WERI-Rb-1 (cell line): Measurements from ENCODE around the gene ENPP3.
"Not testable (repeated sequence)": the region's sequence is repeated elsewhere in the genome, so short reads cannot be mapped to it uniquely, and the experiment has no call there.

Experiments
- DNase-seq: peaks from one replicate; pipeline ENCODE4 v3.0.0-alpha.2; 2020
- H3K27ac ChIP-seq: fragments of 250-450 bp; sonication (Bioruptor Pico); 2 replicates; pipeline ENCODE4 v1.5.1; 2020; ENCODE audit warnings: mild to moderate bottlenecking, moderate library complexity
- H3K27me3 ChIP-seq: fragments of 250-450 bp; sonication (Bioruptor Pico); 2 replicates; pipeline ENCODE4 v1.5.1; 2021; ENCODE audit warnings: mild to moderate bottlenecking, low read depth, moderate library complexity; ENCODE audit not compliant: insufficient read depth, severe bottlenecking
- H3K36me3 ChIP-seq: fragments of 250-450 bp; sonication (Bioruptor Pico); 2 replicates; pipeline ENCODE4 v1.5.1; 2020; ENCODE audit warnings: mild to moderate bottlenecking, moderate library complexity
- H3K4me3 ChIP-seq: 2 replicates; pipeline ENCODE4 v1.5.1; 2011; ENCODE audit warnings: low read depth, mild to moderate bottlenecking, control low read depth, low read length
- H3K9me3 ChIP-seq: fragments of 250-450 bp; sonication (Bioruptor Pico); 2 replicates; pipeline ENCODE4 v1.5.1; 2021; ENCODE audit warnings: mild to moderate bottlenecking, moderate library complexity; ENCODE audit not compliant: severe bottlenecking
- TF ChIP-seq, protein P1 (sequence below): IDR thresholded peaks from 2 replicates; pipeline ENCODE4 v1.5.1; 2011; ENCODE audit warnings: low read depth, mild to moderate bottlenecking, control low read depth, inconsistent platforms, low read length

ENPP3 gene

GRCh38 chr6:131688286-131688685 is 51.2 kb downstream of the ENPP3 start:
- Histone ChIP-seq H3K27me3 (no peaks in the 10 kb centered on the region), H3K36me3 (no peaks in the 10 kb centered on the region), H3K4me3 (no peak overlapping the region), H3K27ac (no peak overlapping the region), H3K9me3 (no peaks in the 10 kb centered on the region)
- TF ChIP-seq, protein P1, sequence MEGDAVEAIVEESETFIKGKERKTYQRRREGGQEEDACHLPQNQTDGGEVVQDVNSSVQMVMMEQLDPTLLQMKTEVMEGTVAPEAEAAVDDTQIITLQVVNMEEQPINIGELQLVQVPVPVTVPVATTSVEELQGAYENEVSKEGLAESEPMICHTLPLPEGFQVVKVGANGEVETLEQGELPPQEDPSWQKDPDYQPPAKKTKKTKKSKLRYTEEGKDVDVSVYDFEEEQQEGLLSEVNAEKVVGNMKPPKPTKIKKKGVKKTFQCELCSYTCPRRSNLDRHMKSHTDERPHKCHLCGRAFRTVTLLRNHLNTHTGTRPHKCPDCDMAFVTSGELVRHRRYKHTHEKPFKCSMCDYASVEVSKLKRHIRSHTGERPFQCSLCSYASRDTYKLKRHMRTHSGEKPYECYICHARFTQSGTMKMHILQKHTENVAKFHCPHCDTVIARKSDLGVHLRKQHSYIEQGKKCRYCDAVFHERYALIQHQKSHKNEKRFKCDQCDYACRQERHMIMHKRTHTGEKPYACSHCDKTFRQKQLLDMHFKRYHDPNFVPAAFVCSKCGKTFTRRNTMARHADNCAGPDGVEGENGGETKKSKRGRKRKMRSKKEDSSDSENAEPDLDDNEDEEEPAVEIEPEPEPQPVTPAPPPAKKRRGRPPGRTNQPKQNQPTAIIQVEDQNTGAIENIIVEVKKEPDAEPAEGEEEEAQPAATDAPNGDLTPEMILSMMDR, result no peak
- no peak for DNase-seq

- Histone ChIP-seq H3K4me3 (no peak overlapping the region), H3K9me3 (no peaks in the 10 kb centered on the region), H3K36me3 (no peaks in the 10 kb centered on the region), H3K27me3 (no peaks in the 10 kb centered on the region), H3K27ac (no peak overlapping the region)
- no peak for DNase-seq
- TF ChIP-seq, protein P1, result no peak
Measured at GRCh38 chr6:131692031-131692430, 54.9 kb downstream of the ENPP3 start.

DNA sequence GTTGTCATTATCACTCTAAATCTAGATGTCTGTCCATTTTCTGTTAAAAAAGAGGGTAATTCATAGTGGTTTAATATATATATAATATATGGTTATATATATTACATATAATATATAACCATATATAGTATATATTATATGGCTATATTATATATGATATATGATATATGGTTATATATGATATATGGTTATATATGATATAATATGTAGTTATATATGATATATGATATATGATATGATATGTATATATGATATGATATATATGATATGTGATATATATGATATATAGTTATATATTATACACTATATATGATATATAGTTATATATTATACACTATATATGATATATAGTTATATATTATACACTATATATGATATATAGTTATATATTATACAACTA is 55.5 kb downstream of the ENPP3 start:
- H3K27ac ChIP-seq, result no peak overlapping the region
- TF ChIP-seq, protein P1, result no peak
- no peaks in the 10 kb centered on the region for H3K27me3 ChIP-seq
- no peak overlapping the region for H3K4me3 ChIP-seq
- DNase-seq, result no peak
- no peaks in the 10 kb centered on the region for H3K36me3 ChIP-seq
- H3K9me3 ChIP-seq, result no peaks in the 10 kb centered on the region

- H3K36me3 ChIP-seq, result no peaks in the 10 kb centered on the region
- no peak overlapping the region for H3K4me3 ChIP-seq
- H3K27me3 ChIP-seq, result no peaks in the 10 kb centered on the region
- no peak for DNase-seq
- H3K27ac ChIP-seq, result no peak overlapping the region
- TF ChIP-seq, protein P1, result no peak
- H3K9me3 ChIP-seq, result no peaks in the 10 kb centered on the region
Measured at GRCh38 chr6:131693384-131693783, 56.3 kb downstream of the ENPP3 start.

GRCh38 chr6:131694832-131695426 is 57.8 kb downstream of the ENPP3 start:
- no peaks in the 10 kb centered on the region for H3K9me3 ChIP-seq
- TF ChIP-seq, protein P1, result peak; percentile 84
- H3K4me3 ChIP-seq, result no peak overlapping the region
- H3K27ac ChIP-seq, result no peak overlapping the region
- H3K36me3 ChIP-seq, result no peaks in the 10 kb centered on the region
- DNase-seq, result peak; percentile 71
- H3K27me3 ChIP-seq, result no peaks in the 10 kb centered on the region

- Histone ChIP-seq H3K36me3 (no peaks in the 10 kb centered on the region), H3K27me3 (no peaks in the 10 kb centered on the region), H3K27ac (no peak overlapping the region), H3K4me3 (no peak overlapping the region), H3K9me3 (no peaks in the 10 kb centered on the region)
- TF ChIP-seq, protein P1, result no peak
- no peak for DNase-seq
Measured at GRCh38 chr6:131696956-131697355, 59.9 kb downstream of the ENPP3 start.

- not testable (repeated sequence) for H3K9me3 ChIP-seq, H3K36me3 ChIP-seq, H3K4me3 ChIP-seq, DNase-seq, H3K27ac ChIP-seq, H3K27me3 ChIP-seq
Measured at GRCh38 chr6:131700851-131701250, 63.7 kb downstream of the ENPP3 start.

DNA sequence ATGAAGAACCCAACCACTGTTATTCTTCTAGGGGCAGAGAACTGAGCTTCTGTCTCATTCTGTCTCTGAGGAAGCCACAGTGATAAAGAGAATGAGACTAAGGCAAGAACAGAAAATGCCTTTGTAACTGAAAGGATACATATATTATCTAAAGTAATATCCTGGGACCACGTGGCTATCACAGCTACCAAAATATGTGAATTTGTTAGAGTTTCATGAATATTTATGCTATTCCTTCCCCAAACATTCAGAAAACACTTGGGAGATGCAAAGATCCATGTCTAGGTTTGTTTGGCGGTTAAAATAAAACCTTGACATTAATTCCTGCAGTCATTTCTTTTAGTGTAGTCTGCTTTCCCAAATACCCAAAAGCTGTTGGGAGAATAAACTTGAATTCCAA is 66.8 kb downstream of the ENPP3 start:
- not testable (repeated sequence) for H3K27me3 ChIP-seq, H3K9me3 ChIP-seq, H3K4me3 ChIP-seq, H3K27ac ChIP-seq, H3K36me3 ChIP-seq, DNase-seq

DNA sequence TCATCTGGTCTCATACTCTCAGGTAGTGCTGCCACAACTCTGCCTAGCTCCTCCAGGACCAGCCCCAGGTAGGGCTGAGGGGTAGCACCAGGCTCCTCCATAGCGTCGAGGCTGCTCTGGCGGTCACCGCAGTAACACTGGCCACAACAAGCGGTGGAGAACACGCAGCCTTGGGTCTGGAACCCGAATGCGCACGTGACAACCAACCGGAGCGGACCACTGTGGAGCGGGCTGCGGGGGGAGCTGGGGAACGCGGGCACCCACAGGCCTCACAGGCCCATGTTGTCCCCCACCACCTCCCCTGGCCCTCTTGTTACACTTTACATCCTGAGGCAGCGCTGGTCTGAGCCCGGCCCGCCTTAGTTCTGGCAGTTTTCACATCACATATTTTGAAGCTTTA is 73.8 kb downstream of the ENPP3 start, which contains the start of gene CTAGE9:
CTAGE9 (minus strand) TSS at position 101 of the 400 bp plus-strand sequence; CDS start at position 101, 0 bp downstream.
- DNase-seq, H3K27me3 ChIP-seq, H3K9me3 ChIP-seq, H3K4me3 ChIP-seq, H3K36me3 ChIP-seq, H3K27ac ChIP-seq: not testable (repeated sequence)
